Colonic mucosa (tissue), 4 donors: ENCODE results near the gene BSDC1. TPM values are rescaled to one million over a fixed set of nuclear protein-coding genes. Genes with fewer than 3 reads are reported as not detected.
A peak's percentile ranks its signal among the peaks of the same experiment; 100 is the strongest.

ENCODE experiments used
- DNase-seq: peaks from one replicate; pipeline ENCODE4 v3.0.0-alpha.2; 2020
- H3K27ac ChIP-seq: fragments of 200-600 bp; one replicate; pipeline ENCODE4 v1.8.0; 2021
- H3K27me3 ChIP-seq: fragments of 200-600 bp; one replicate; pipeline ENCODE4 v1.8.0; 2021
- H3K36me3 ChIP-seq: fragments of 200-600 bp; one replicate; pipeline ENCODE4 v1.8.0; 2021
- H3K4me1 ChIP-seq: fragments of 200-600 bp; one replicate; pipeline ENCODE4 v1.8.0; 2021; ENCODE audit warnings: mild to moderate bottlenecking
- H3K4me3 ChIP-seq: fragments of 200-600 bp; one replicate; pipeline ENCODE4 v1.8.0; 2021
- H3K9ac ChIP-seq, 2 donors: one replicate each; pipeline ENCODE4 v1.7.0; 2013; ENCODE audit warnings: control low read depth in 2 of 2, low read depth in 2 of 2, low read length in 2 of 2
- H3K9me3 ChIP-seq: fragments of 200-600 bp; one replicate; pipeline ENCODE4 v1.8.0; 2021
- intact Hi-C: fragments of 100-400 bp; cut with DNase I; formaldehyde crosslinking; loops from one replicate; pipeline ENCODE4 v1.14.1; 2022
- total RNA-seq, 2 donors: library from RNA; stranded (reverse); fragmentation: NEBNext Ultra II Directional in 1 of 2; extraction: Animal tissue kit (Norgen Biotek cat#: 25700) in 1 of 2; gene quantifications; one replicate each; pipeline ENCODE4 v1.2.1, GENCODE V29; 2021
- TF ChIP-seq, protein P1 (sequence below): fragments of 200-600 bp; IDR thresholded peaks from one replicate; pipeline ENCODE4 v1.8.0; 2022; ENCODE audit warnings: antibody characterized with exemption, mild to moderate bottlenecking
- donor health status: healthy.
- donor health status: DM: no; HTN: no; CAD: no.
- donor health status: DM: no; HTN: no; CAD: no.

Gene BSDC1
- total RNA-seq, 2 donors from 2014 or later: 65.7 to 76.8 TPM

DNA sequence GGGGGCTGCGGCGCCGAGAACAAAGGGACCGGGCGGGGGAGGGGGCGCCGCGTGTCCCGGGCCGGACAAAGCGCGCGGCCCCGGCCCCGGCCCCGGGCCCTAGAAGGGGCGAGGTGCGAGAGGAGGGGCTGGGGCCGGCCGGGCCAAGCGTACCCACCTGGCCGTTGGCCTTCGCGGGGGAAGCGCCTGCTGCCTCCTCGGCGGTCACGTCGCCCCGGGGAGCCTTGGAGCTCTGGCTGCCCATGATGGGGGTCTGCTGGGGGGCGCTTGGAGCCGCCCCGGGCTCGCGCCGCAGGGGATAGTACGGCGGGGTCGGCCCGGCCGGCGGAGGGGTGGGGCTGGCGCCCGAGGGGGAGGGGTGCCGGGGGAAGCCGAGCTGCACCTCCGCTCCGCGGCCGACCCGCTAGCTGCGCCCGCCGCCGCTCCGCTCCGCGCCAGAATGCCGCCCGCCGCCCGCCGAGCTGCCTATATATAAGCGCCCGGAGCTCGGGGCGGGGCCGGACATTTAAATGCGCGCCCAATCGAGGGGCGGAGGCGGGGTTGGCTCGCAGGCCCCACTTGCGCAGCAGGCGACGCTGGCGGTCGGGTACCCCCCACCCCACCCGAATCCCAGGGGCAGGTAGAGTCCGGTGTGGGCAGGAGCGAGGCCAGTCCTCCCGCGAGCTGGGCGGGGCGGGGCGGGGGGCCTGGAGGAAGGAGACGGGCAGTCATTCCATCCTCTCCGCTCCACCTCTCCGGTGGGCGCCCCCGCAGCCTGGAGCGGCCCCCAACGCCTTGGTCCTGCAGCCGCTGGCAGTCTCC is 58.3 kb downstream of the BSDC1 start, which contains the start of gene MARCKSL1:
Gene MARCKSL1 (minus strand): TSS at position 444 of the 801 bp plus-strand sequence. CDS start 200 bp downstream, at position 244.
- Histone ChIP-seq H3K27ac (peak within 1 kb of the TSS; percentile 56), H3K27me3 (no peaks in the 10 kb centered on the region), H3K36me3 (peaks cover 8% of the 10 kb centered on the region), H3K9me3 (no peaks in the 10 kb centered on the region), H3K9ac (peak within 1 kb of the TSS; percentile 70 to 92), H3K4me1 (peaks cover 36% of the 10 kb centered on the region), H3K4me3 (peak within 1 kb of the TSS; percentile 68)
- TF ChIP-seq, protein P1, sequence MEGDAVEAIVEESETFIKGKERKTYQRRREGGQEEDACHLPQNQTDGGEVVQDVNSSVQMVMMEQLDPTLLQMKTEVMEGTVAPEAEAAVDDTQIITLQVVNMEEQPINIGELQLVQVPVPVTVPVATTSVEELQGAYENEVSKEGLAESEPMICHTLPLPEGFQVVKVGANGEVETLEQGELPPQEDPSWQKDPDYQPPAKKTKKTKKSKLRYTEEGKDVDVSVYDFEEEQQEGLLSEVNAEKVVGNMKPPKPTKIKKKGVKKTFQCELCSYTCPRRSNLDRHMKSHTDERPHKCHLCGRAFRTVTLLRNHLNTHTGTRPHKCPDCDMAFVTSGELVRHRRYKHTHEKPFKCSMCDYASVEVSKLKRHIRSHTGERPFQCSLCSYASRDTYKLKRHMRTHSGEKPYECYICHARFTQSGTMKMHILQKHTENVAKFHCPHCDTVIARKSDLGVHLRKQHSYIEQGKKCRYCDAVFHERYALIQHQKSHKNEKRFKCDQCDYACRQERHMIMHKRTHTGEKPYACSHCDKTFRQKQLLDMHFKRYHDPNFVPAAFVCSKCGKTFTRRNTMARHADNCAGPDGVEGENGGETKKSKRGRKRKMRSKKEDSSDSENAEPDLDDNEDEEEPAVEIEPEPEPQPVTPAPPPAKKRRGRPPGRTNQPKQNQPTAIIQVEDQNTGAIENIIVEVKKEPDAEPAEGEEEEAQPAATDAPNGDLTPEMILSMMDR: no peak
- DNase-seq: peak; percentile 85
- intact Hi-C loops: loop anchor here (10.0 kb wide), 1 partner anchor 91 kb away; the partner anchor contains the start of gene FAM167B

DNA sequence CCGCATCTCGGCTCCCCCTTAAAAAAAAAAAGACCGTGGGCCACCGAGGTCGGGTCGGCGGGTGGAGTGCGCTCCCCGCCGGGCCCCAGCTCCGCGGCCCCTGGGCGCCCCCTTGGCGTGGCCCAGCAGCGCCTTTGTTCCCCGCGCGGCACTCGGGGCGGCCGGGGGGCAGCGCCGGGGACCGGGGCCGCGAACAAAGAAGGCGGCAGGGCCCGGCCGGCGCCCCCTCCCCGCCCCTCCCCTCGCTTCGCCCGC is 58.8 kb downstream of the BSDC1 start:
- Histone ChIP-seq H3K9me3 (no peaks in the 10 kb centered on the region), H3K9ac (peak overlapping the region; percentile 70 to 92), H3K36me3 (peaks cover 8% of the 10 kb centered on the region), H3K27me3 (no peaks in the 10 kb centered on the region), H3K27ac (peak overlapping the region; percentile 56), H3K4me3 (peak overlapping the region; percentile 68), H3K4me1 (peaks cover 36% of the 10 kb centered on the region)
- intact Hi-C loops: loop anchor here (10.0 kb wide), 1 partner anchor 91 kb away; the partner anchor contains the start of gene FAM167B
- TF ChIP-seq, protein P1: no peak
- no peak for DNase-seq

- Histone ChIP-seq H3K27me3 (no peaks in the 10 kb centered on the region), H3K9me3 (no peaks in the 10 kb centered on the region), H3K36me3 (peaks cover 8% of the 10 kb centered on the region), H3K4me3 (peak overlapping the region; percentile 68), H3K9ac (peak overlapping the region; percentile 70 to 92), H3K4me1 (peaks cover 36% of the 10 kb centered on the region), H3K27ac (peak overlapping the region; percentile 56)
- intact Hi-C loops: loop anchor here (10.0 kb wide), 1 partner anchor 90 kb away; the partner anchor contains the start of gene FAM167B
- peak; percentile 54 for DNase-seq
- TF ChIP-seq, protein P1: peak; percentile 73
Measured at GRCh38 chr1:32334864-32335534, 59.2 kb downstream of the BSDC1 start.

GRCh38 chr1:32334274-32334861 is 59.9 kb downstream of the BSDC1 start:
- TF ChIP-seq, protein P1: no peak
- intact Hi-C loops: loop anchor here (10.0 kb wide), 1 partner anchor 90 kb away; the partner anchor contains the start of gene FAM167B
- peak overlapping the region; percentile 56 for H3K27ac ChIP-seq
- peak overlapping the region; percentile 68 for H3K4me3 ChIP-seq
- peaks cover 36% of the 10 kb centered on the region for H3K4me1 ChIP-seq
- peaks cover 8% of the 10 kb centered on the region for H3K36me3 ChIP-seq
- no peaks in the 10 kb centered on the region for H3K27me3 ChIP-seq
- H3K9ac ChIP-seq: peak overlapping the region in 1 of 2 donors; percentile 92
- H3K9me3 ChIP-seq: no peaks in the 10 kb centered on the region
- DNase-seq: no peak

DNA sequence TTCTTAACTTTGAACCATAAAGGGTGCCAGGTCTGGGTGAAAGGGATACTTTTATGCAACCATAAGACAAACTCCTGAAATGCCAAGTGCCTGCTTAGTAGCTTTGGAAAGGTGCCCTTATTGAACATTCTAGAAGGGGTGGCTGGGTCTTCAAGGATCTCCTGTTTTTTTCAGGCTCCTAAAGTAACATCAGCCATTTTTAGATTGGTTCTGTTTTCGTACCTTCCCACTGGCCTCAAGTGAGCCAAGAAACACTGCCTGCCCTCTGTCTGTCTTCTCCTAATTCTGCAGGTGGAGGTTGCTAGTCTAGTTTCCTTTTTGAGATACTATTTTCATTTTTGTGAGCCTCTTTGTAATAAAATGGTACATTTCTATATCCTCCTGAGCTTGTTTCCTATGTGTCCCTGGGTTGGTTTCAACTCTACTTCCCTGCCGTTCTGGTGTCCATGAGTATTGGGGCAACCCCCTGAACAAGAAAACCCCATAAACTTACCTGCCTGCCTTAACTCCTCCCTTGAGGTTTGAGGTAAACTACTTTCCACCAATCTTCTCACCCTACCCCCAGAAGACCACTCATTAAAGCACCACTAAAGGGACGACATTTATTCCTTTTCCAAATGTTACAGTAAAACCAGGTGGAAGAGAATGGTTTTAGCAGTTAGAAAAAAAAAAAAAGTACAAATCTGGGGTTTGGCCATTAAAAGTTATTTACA is 60.8 kb downstream of the BSDC1 start:
- no peak overlapping the region for H3K4me3 ChIP-seq
- peak overlapping the region; percentile 3 for H3K27ac ChIP-seq
- intact Hi-C loops: loop anchor here (10.0 kb wide), 1 partner anchor 89 kb away; the partner anchor contains the start of gene FAM167B
- peak overlapping the region in 1 of 2 donors; percentile 92 for H3K9ac ChIP-seq
- no peaks in the 10 kb centered on the region for H3K27me3 ChIP-seq
- H3K36me3 ChIP-seq: peaks cover 8% of the 10 kb centered on the region
- DNase-seq: no peak
- TF ChIP-seq, protein P1: no peak
- peaks cover 31% of the 10 kb centered on the region for H3K4me1 ChIP-seq
- H3K9me3 ChIP-seq: no peaks in the 10 kb centered on the region
